ENCODE measurements around the gene LIPF. TPM values are rescaled to one million over a fixed set of nuclear protein-coding genes. Genes with fewer than 3 reads are reported as not detected.
"Not testable (repeated sequence)": the region's sequence is repeated elsewhere in the genome, so short reads cannot be mapped to it uniquely, and the experiment has no call there.

The LIPF gene
- total RNA-seq, 1 donor from 2014 or later = 19.6 TPM

DNA sequence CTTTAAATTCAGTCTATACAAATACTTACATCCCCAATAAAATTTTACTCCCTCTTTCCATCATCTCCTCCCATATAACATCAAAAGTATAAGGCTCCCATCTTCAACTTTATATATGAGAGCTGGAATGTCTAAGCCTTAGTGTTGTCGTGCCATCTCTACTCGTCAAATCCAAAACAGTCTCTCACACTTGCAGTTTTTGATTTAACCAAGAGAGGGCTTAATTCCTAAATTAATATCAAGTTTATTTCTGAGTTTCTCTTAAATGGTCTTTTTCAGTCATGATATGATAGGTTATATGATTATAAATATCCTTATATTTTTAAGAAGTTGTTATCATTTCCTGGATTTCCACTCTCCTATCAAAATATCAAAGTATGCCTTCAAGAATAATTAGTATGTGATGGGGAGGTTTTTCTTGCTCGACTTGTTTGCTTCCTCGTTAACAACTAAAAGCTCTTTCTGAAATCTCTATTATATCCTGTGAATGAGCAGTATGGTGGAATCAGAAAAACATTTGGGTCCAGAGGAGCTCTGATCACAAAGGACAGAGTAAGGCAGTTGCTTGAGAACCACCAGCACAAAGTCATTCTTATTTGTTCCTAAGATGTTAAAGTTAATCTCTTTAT, 29.3 kb downstream of the LIPF start:
- TF ChIP-seq, protein P1, sequence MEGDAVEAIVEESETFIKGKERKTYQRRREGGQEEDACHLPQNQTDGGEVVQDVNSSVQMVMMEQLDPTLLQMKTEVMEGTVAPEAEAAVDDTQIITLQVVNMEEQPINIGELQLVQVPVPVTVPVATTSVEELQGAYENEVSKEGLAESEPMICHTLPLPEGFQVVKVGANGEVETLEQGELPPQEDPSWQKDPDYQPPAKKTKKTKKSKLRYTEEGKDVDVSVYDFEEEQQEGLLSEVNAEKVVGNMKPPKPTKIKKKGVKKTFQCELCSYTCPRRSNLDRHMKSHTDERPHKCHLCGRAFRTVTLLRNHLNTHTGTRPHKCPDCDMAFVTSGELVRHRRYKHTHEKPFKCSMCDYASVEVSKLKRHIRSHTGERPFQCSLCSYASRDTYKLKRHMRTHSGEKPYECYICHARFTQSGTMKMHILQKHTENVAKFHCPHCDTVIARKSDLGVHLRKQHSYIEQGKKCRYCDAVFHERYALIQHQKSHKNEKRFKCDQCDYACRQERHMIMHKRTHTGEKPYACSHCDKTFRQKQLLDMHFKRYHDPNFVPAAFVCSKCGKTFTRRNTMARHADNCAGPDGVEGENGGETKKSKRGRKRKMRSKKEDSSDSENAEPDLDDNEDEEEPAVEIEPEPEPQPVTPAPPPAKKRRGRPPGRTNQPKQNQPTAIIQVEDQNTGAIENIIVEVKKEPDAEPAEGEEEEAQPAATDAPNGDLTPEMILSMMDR (conservative IDR thresholded peaks at IDR 0.05) = peak; percentile 52
- Mint-ChIP-seq H3K4me1 (ENCODE audit: unreplicated experiment) (peaks cover 5% of the 10 kb centered on the region), H3K4me3 (no peak overlapping the region), H3K36me3 (no peaks in the 10 kb centered on the region), H3K27ac (no peak overlapping the region), H3K9me3 (no peaks in the 10 kb centered on the region), H3K27me3 (no peaks in the 10 kb centered on the region)
- DNase-seq (ENCODE audit: extremely low spot score, unreplicated experiment) = no peak

DNA sequence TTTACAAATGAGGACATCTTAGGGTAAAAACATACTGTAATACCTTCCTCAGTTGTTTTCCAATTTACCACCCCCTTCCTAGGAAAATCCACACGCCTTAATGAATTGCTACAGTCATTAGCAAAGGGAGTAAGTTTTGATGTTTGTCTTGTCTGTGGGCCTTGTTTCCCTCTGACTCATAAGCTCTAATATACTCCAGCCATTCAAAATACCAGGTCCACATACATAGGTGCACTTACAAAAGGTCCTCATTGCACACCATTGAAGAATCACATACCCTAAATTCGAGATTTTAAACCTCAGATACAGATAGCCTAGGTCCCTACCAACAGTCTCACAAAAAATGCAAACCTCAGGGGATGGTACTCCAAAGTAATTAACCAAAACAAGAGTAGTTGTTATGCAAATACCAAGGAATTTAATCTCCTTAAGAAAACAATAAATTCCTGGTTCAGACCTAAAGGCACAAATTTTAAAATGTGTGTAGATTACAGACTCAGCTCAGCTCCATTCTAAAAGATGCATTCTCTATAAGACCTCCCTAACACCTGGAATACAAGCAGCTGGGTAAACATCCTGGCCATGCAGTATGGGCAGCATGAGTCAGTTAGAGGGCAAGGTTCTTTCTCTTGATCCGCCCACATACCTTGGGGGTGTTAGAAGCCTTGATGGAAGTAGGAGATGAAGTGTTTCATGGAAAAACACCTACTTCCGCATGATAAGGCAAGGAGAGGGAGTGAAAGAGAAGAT, 38.8 kb downstream of the LIPF start:
- TF ChIP-seq, protein P1 (conservative IDR thresholded peaks at IDR 0.05) = no peak
- no peak overlapping the region for H3K4me3 Mint-ChIP-seq
- no peaks in the 10 kb centered on the region for H3K9me3 Mint-ChIP-seq
- no peaks in the 10 kb centered on the region for H3K27me3 Mint-ChIP-seq
- peak overlapping the region; percentile 15 for H3K27ac Mint-ChIP-seq
- DNase-seq (ENCODE audit: extremely low spot score, unreplicated experiment) = no peak
- H3K36me3 Mint-ChIP-seq = no peaks in the 10 kb centered on the region
- peaks cover 17% of the 10 kb centered on the region for H3K4me1 Mint-ChIP-seq (ENCODE audit: unreplicated experiment)

DNA sequence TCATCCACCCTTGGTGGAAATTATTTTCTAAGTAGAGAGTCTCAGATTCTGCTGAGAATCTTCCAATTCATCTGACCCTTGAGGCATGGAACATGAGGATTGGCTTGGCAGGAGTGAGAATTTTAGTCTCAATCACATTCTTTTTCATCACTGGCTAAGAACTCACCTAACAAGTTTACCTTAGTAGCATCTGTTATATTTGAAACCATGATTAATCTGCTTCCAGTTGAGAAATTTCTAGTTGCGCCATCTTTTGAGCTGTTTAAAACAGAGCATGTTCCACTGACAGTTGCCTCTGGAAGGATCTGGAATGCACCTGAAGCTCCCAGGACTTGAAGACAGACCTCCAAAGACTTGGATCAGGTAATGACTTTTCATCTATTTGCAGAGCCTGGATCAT, 41.7 kb downstream of the LIPF start, which contains the start of gene LIPK:
LIPK (plus strand) TSS at position 292 of the 400 bp plus-strand sequence. CDS start 18,295 bp downstream, outside the sequence.
- DNase-seq (ENCODE audit: extremely low spot score, unreplicated experiment) = no peak
- Mint-ChIP-seq H3K36me3 (no peaks in the 10 kb centered on the region), H3K4me3 (peak within 1 kb of the TSS; percentile 71), H3K9me3 (no peaks in the 10 kb centered on the region), H3K27me3 (no peaks in the 10 kb centered on the region), H3K27ac (peak within 1 kb of the TSS; percentile 75), H3K4me1 (ENCODE audit: unreplicated experiment) (peaks cover 17% of the 10 kb centered on the region)
- TF ChIP-seq, protein P1 (conservative IDR thresholded peaks at IDR 0.05) = no peak

DNA sequence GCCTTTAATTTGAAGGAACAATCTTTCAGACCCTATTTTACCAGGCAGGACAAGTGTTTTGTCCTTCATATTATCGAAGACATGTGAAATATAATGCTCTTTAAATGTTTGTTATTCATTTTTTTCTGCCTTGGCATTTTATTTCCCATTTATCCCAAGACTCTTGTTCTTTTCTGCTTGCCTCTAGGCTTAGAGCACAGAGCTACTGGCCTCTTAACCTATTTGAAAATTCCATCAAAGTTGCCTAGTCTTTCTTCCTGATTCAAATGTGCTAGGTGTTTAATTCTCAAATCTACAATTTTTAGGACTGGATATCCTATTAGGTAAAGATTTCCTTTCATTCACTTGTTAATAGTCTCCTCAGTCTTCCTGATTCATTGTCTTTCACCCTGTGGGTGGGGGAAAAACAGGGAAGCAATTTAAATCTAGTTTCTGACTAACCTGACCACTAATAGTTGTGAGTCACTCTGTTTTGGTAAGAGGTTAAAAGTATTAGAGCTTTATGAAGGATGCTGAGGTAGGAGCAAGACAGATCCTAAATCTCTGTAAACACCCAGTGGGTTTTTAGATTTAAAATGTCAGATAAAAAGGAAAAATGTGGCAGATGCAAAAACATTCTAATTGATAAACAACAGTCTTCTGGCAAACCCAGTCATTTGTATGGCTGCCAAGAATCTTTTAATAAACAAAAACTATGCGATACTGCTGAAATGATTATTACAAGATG, 43.4 kb downstream of the LIPF start:
- Mint-ChIP-seq H3K4me3 (peak overlapping the region; percentile 51), H3K27ac (peak overlapping the region; percentile 82), H3K27me3 (no peaks in the 10 kb centered on the region), H3K4me1 (ENCODE audit: unreplicated experiment) (peaks cover 16% of the 10 kb centered on the region), H3K9me3 (no peaks in the 10 kb centered on the region), H3K36me3 (no peaks in the 10 kb centered on the region)
- no peak for DNase-seq (ENCODE audit: extremely low spot score, unreplicated experiment)
- TF ChIP-seq, protein P1 (conservative IDR thresholded peaks at IDR 0.05) = no peak

DNA sequence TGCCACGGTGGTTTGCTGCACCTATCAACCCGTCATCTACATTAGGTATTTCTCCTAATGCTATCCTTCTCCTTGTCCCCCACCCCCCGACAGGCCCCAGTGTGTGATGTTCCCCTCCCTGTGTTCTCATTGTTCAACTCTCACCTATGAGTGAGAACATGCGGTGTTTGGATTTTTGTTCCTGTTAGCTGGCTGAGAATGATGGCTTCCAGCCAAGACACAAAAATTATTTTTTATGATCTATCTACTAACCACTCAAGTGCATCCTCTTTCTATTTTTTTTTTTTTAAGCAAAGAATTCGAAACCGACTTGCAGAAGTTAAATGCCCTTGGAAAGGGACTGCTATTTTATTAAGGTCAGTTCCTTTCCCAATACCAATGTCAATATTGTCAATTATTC, 45.1 kb downstream of the LIPF start:
- H3K9me3 Mint-ChIP-seq; H3K4me1 Mint-ChIP-seq (ENCODE audit: unreplicated experiment); H3K4me3 Mint-ChIP-seq; DNase-seq (ENCODE audit: extremely low spot score, unreplicated experiment); H3K36me3 Mint-ChIP-seq; H3K27me3 Mint-ChIP-seq: not testable (repeated sequence)
- H3K27ac Mint-ChIP-seq = peak overlapping the region; percentile 68

DNA sequence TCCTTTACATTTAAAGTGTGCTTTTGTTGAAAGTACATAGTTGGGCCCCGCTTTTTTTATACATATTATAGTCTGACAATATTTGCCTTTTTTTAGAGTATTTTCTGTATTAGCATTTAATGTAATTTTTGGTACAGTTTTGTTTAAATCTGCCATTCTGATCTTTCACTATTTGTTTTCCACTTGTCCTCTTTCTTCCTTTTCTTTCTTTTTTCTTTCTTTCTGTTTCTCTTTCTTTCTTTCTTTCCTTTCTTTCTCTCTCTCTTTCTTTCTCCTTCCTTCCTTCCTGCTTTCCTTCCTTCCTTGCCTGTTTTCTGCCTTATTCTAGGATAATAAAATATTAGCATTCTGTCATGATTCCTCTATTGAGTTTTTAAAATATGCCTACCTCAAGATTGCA, 51.3 kb downstream of the LIPF start:
- Mint-ChIP-seq H3K27me3 (peaks cover 3% of the 10 kb centered on the region), H3K9me3 (no peaks in the 10 kb centered on the region), H3K4me1 (ENCODE audit: unreplicated experiment) (no peaks in the 10 kb centered on the region), H3K36me3 (no peaks in the 10 kb centered on the region), H3K27ac (no peak overlapping the region), H3K4me3 (no peak overlapping the region)
- no peak for DNase-seq (ENCODE audit: extremely low spot score, unreplicated experiment)
- TF ChIP-seq, protein P1 (conservative IDR thresholded peaks at IDR 0.05) = no peak
